OCI-LY1 (cell line): Measurements from ENCODE around the gene TTC23L.

ENCODE experiments used
- H2AFZ ChIP-seq: fragments of 200-600 bp; sonication (generic), shearing (Covaris generic); 2 replicates; pipeline ENCODE4 v1.6.0; 2014; ENCODE audit warnings: antibody characterized with exemption, mild to moderate bottlenecking, low read length
- H3F3A ChIP-seq: fragments of 200-600 bp; sonication (generic), shearing (Covaris generic); 2 replicates; pipeline ENCODE4 v1.6.0; 2014; ENCODE audit warnings: mild to moderate bottlenecking, antibody characterized with exemption, low read length, moderate library complexity; ENCODE audit not compliant: insufficient read depth
- H3K27ac ChIP-seq: fragments of 200-600 bp; sonication (generic); 2 replicates; pipeline ENCODE4 v1.5.1; 2014; ENCODE audit warnings: low read length, mixed run types, mild to moderate bottlenecking, low read depth; ENCODE audit not compliant: poor library complexity, severe bottlenecking
- H3K27me3 ChIP-seq: fragments of 200-600 bp; sonication (generic); 2 replicates; pipeline ENCODE4 v1.6.0; 2014; ENCODE audit warnings: antibody characterized with exemption, mild to moderate bottlenecking, low read length, moderate library complexity; ENCODE audit not compliant: insufficient read depth
- H3K36me3 ChIP-seq: fragments of 200-600 bp; sonication (generic); 2 replicates; pipeline ENCODE4 v1.6.1; 2014; ENCODE audit warnings: mild to moderate bottlenecking, antibody characterized with exemption, low read length, moderate library complexity, mixed read lengths; ENCODE audit not compliant: insufficient read depth
- H3K4me1 ChIP-seq: fragments of 200-600 bp; sonication (generic); 2 replicates; pipeline ENCODE4 v1.5.1; 2014; ENCODE audit warnings: mild to moderate bottlenecking, low read length, moderate library complexity; ENCODE audit not compliant: insufficient read depth, severe bottlenecking
- H3K4me2 ChIP-seq: fragments of 200-600 bp; sonication (generic), shearing (Covaris generic); 2 replicates; pipeline ENCODE4 v1.6.1; 2014; ENCODE audit warnings: low read length
- H3K4me3 ChIP-seq: fragments of 200-600 bp; sonication (generic); 2 replicates; pipeline ENCODE4 v1.5.1; 2014; ENCODE audit warnings: low read length, low read depth, mild to moderate bottlenecking, mixed read lengths; ENCODE audit not compliant: poor library complexity, severe bottlenecking
- H3K79me2 ChIP-seq: fragments of 200-600 bp; shearing (Covaris generic); 2 replicates; pipeline ENCODE4 v1.6.1; 2016; ENCODE audit warnings: mixed run types, low read length, mixed read lengths; ENCODE audit not compliant: insufficient read depth
- H3K9ac ChIP-seq: fragments of 200-600 bp; sonication (generic), shearing (Covaris generic); 2 replicates; pipeline ENCODE4 v1.6.1; 2014; ENCODE audit warnings: mild to moderate bottlenecking, low read length, mixed read lengths
- H3K9me2 ChIP-seq: fragments of 200-600 bp; sonication (generic), shearing (Covaris generic); 2 replicates; pipeline ENCODE4 v1.6.1; 2014; ENCODE audit warnings: low read depth, mild to moderate bottlenecking, low read length, mixed read lengths
- H3K9me3 ChIP-seq: fragments of 200-600 bp; shearing (Covaris generic); 2 replicates; pipeline ENCODE4 v1.6.1; 2014; ENCODE audit warnings: low read length, mixed read lengths
- H4K20me1 ChIP-seq: fragments of 200-600 bp; sonication (generic), shearing (Covaris generic); 2 replicates; pipeline ENCODE4 v1.6.0; 2016; ENCODE audit warnings: mild to moderate bottlenecking, low read length; ENCODE audit not compliant: insufficient read depth
- CTCF ChIP-seq: fragments of 200-600 bp; sonication (generic), shearing (Covaris generic); IDR thresholded peaks from 2 replicates; pipeline ENCODE4 v1.5.1; 2017; ENCODE audit warnings: mild to moderate bottlenecking, antibody characterized with exemption, low read length, moderate library complexity, mixed read lengths
- EZH2 ChIP-seq: fragments of 200-600 bp; sonication (generic), shearing (Covaris generic); IDR thresholded peaks from 2 replicates; pipeline ENCODE4 v1.8.0; 2017; ENCODE audit warnings: borderline replicate concordance, mixed run types, mild to moderate bottlenecking, antibody characterized with exemption, low read length, moderate library complexity, mixed read lengths

Gene TTC23L

GRCh38 chr5:34849253-34849652 lies 10.3 kb downstream of the TTC23L start:
- Histone ChIP-seq H3K4me1 (no peaks in the 10 kb centered on the region), H3K9me2 (no peaks in the 10 kb centered on the region), H3K27ac (no peak overlapping the region), H3F3A (no peaks in the 10 kb centered on the region), H3K4me2 (no peak overlapping the region), H3K4me3 (no peak overlapping the region), H3K79me2 (no peaks in the 10 kb centered on the region), H3K36me3 (no peaks in the 10 kb centered on the region), H4K20me1 (no peaks in the 10 kb centered on the region), H3K9ac (no peak overlapping the region), H3K9me3 (no peaks in the 10 kb centered on the region), H2AFZ (no peak overlapping the region), H3K27me3 (no peaks in the 10 kb centered on the region)
- TF ChIP-seq CTCF (no peak), EZH2 (no peak)

GRCh38 chr5:34854459-34855174 lies 15.7 kb downstream of the TTC23L start:
- Histone ChIP-seq H3K27me3 (0 out of 2 replicates have a peak, but pooled peaks cover 4% of the 10 kb centered on the region), H4K20me1 (no peaks in the 10 kb centered on the region), H3K9me2 (no peaks in the 10 kb centered on the region), H3K27ac (no peak overlapping the region), H3K4me3 (no peak overlapping the region), H3K4me2 (no peak overlapping the region), H3K36me3 (no peaks in the 10 kb centered on the region), H3K9me3 (no peaks in the 10 kb centered on the region), H3K4me1 (no peaks in the 10 kb centered on the region), H2AFZ (no peak overlapping the region), H3K9ac (no peak overlapping the region), H3K79me2 (no peaks in the 10 kb centered on the region), H3F3A (no peaks in the 10 kb centered on the region)
- TF ChIP-seq CTCF (no peak), EZH2 (no peak)

- H3F3A ChIP-seq: no peaks in the 10 kb centered on the region
- H3K9me2 ChIP-seq: no peaks in the 10 kb centered on the region
- 0 out of 2 replicates have a peak, but pooled peaks cover 4% of the 10 kb centered on the region for H3K27me3 ChIP-seq
- H3K4me1 ChIP-seq: no peaks in the 10 kb centered on the region
- H3K27ac ChIP-seq: no peak overlapping the region
- no peaks in the 10 kb centered on the region for H3K36me3 ChIP-seq
- H3K9me3 ChIP-seq: no peaks in the 10 kb centered on the region
- H4K20me1 ChIP-seq: no peaks in the 10 kb centered on the region
- no peak overlapping the region for H3K4me3 ChIP-seq
- no peak overlapping the region for H2AFZ ChIP-seq
- no peaks in the 10 kb centered on the region for H3K79me2 ChIP-seq
- no peak overlapping the region for H3K4me2 ChIP-seq
- TF ChIP-seq CTCF (no peak), EZH2 (no peak)
- H3K9ac ChIP-seq: no peak overlapping the region
Observed at GRCh38 chr5:34857161-34857560, 18.2 kb downstream of the TTC23L start.
